ENCODE measurements around the gene HES4.

GRCh38 chr1:1033009-1033587, 33.2 kb upstream of the HES4 start:
- TF ChIP-seq, protein P1, sequence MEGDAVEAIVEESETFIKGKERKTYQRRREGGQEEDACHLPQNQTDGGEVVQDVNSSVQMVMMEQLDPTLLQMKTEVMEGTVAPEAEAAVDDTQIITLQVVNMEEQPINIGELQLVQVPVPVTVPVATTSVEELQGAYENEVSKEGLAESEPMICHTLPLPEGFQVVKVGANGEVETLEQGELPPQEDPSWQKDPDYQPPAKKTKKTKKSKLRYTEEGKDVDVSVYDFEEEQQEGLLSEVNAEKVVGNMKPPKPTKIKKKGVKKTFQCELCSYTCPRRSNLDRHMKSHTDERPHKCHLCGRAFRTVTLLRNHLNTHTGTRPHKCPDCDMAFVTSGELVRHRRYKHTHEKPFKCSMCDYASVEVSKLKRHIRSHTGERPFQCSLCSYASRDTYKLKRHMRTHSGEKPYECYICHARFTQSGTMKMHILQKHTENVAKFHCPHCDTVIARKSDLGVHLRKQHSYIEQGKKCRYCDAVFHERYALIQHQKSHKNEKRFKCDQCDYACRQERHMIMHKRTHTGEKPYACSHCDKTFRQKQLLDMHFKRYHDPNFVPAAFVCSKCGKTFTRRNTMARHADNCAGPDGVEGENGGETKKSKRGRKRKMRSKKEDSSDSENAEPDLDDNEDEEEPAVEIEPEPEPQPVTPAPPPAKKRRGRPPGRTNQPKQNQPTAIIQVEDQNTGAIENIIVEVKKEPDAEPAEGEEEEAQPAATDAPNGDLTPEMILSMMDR (conservative IDR thresholded peaks at IDR 0.05; ENCODE audit: low read length), result peak; percentile 71
- no peak for TF ChIP-seq EZH2phosphoT487 (IDR thresholded peaks at IDR 0.05; ENCODE audit: borderline replicate concordance)
